Kidney epithelial cell (primary cell): Measurements from ENCODE around the gene LRRC74B. TPM values are rescaled to one million over a fixed set of nuclear protein-coding genes. Genes with fewer than 3 reads are reported as not detected.
"Not testable (repeated sequence)": the region's sequence is repeated elsewhere in the genome, so short reads cannot be mapped to it uniquely, and the experiment has no call there.

Experiments used
- DNase-seq: peaks from one replicate; pipeline ENCODE4 v3.0.0-alpha.2; 2010; ENCODE audit warnings: low read depth
- H3K27me3 ChIP-seq: 2 replicates; pipeline ENCODE4 v1.6.0; 2011; ENCODE audit warnings: low read length; ENCODE audit not compliant: control insufficient read depth, insufficient read depth
- H3K36me3 ChIP-seq: 2 replicates; pipeline ENCODE4 v1.5.1; 2011; ENCODE audit warnings: low read length; ENCODE audit not compliant: control insufficient read depth, insufficient read depth
- H3K4me3 ChIP-seq: 2 replicates; pipeline ENCODE4 v1.5.1; 2011; ENCODE audit warnings: low read depth, mild to moderate bottlenecking, control low read depth, low read length
- CTCF ChIP-seq: IDR thresholded peaks from 2 replicates; pipeline ENCODE4 v1.5.1; 2011; ENCODE audit warnings: mild to moderate bottlenecking, moderate library complexity, low read length, control low read depth, inconsistent platforms; ENCODE audit not compliant: insufficient read depth, poor library complexity, severe bottlenecking
- total RNA-seq: library from RNA; depleted of rRNA; stranded (reverse); fragments of >200 nt; gene quantifications from 2 replicates; pipeline ENCODE4 v1.2.3, GENCODE V29; 2015

The LRRC74B gene
- total RNA-seq, 1 donor from 2014 or later = not detected

- H3K36me3 ChIP-seq = no peaks in the 10 kb centered on the region
- H3K4me3 ChIP-seq = no peak overlapping the region
- no peak for DNase-seq
- peaks cover 3% of the 10 kb centered on the region for H3K27me3 ChIP-seq
- no peak for TF ChIP-seq CTCF
Measured at GRCh38 chr22:21095773-21096107, 50.0 kb downstream of the LRRC74B start.

- H3K36me3 ChIP-seq, H3K4me3 ChIP-seq, DNase-seq, H3K27me3 ChIP-seq: not testable (repeated sequence)
Measured at GRCh38 chr22:21096878-21097277, 51.1 kb downstream of the LRRC74B start.

GRCh38 chr22:21098099-21098671 is 52.4 kb downstream of the LRRC74B start:
- TF ChIP-seq CTCF = no peak

GRCh38 chr22:21099578-21099977 is 53.8 kb downstream of the LRRC74B start:
- H3K36me3 ChIP-seq = no peaks in the 10 kb centered on the region
- no peak overlapping the region for H3K4me3 ChIP-seq
- peaks cover 3% of the 10 kb centered on the region for H3K27me3 ChIP-seq
- no peak for DNase-seq
- no peak for TF ChIP-seq CTCF

More at GRCh38 chr22:21098099-21098671, 52.4 kb downstream of the LRRC74B start:
- Histone ChIP-seq H3K36me3 (no peaks in the 10 kb centered on the region), H3K4me3 (no peak overlapping the region), H3K27me3 (peaks cover 3% of the 10 kb centered on the region)
- DNase-seq = no peak

GRCh38 chr22:21100149-21101032 is 54.6 kb downstream of the LRRC74B start:
- Histone ChIP-seq H3K4me3 (no peak overlapping the region), H3K27me3 (peaks cover 3% of the 10 kb centered on the region), H3K36me3 (no peaks in the 10 kb centered on the region)
- DNase-seq = no peak
- no peak for TF ChIP-seq CTCF

GRCh38 chr22:21101877-21102638 is 56.3 kb downstream of the LRRC74B start:
- DNase-seq = no peak
- Histone ChIP-seq H3K36me3 (no peaks in the 10 kb centered on the region), H3K4me3 (no peak overlapping the region), H3K27me3 (no peaks in the 10 kb centered on the region)
- TF ChIP-seq CTCF = no peak
